Measurements from ENCODE around the gene ALLC. TPM values are rescaled to one million over a fixed set of nuclear protein-coding genes. Genes with fewer than 3 reads are reported as not detected.
"Not testable (repeated sequence)": the region's sequence is repeated elsewhere in the genome, so short reads cannot be mapped to it uniquely, and the experiment has no call there.

ALLC gene
- total and polyA plus RNA-seq, 7 donors: not detected

- ATAC-seq (no peak), DNase-seq (no peak)
- Histone ChIP-seq H3K36me3 (ENCODE audit: insufficient read depth in 1 of 2, low read depth in 1 of 2) (no peaks in the 10 kb centered on the region), H3K9me3 (no peaks in the 10 kb centered on the region), H3K27me3 (ENCODE audit: insufficient read depth in 3 of 3, low read length in 2 of 3) (peaks cover 0 to 7% (median 2%) of the 10 kb centered on the region in 3 donors), H3K4me1 (no peaks in the 10 kb centered on the region), H3K4me3 (no peak overlapping the region), H3K27ac (no peak overlapping the region)
- TF ChIP-seq CTCF (IDR thresholded peaks at IDR 0.05): no peak
- WGBS, 3 donors: 80 to 87% (median 81%) methylated on average over 11 of the region's 11 CpGs
- intact Hi-C loops (cut with DNase I): no loop called here
Measured at GRCh38 chr2:3611589-3611988, 46.4 kb upstream of the ALLC start.

- H3K27ac ChIP-seq: no peak overlapping the region
- WGBS, 3 donors: 82 to 88% (median 84%) methylated on average over 27 to 29 of the region's 29 CpGs
- no peak for TF ChIP-seq CTCF (IDR thresholded peaks at IDR 0.05)
- no peaks in the 10 kb centered on the region for H3K9me3 ChIP-seq
- ATAC-seq (no peak), DNase-seq (peak in 1 of 2 donors; percentile 28)
- no peak overlapping the region for H3K4me3 ChIP-seq
- no peaks in the 10 kb centered on the region for H3K36me3 ChIP-seq (ENCODE audit: insufficient read depth in 1 of 2, low read depth in 1 of 2)
- H3K4me1 ChIP-seq: no peaks in the 10 kb centered on the region
- intact Hi-C loops (cut with DNase I): no loop called here
- H3K27me3 ChIP-seq (ENCODE audit: insufficient read depth in 3 of 3, low read length in 2 of 3): peaks cover 0 to 7% (median 0%) of the 10 kb centered on the region in 3 donors
Measured at GRCh38 chr2:3612639-3613523, 45.1 kb upstream of the ALLC start.

- Histone ChIP-seq H3K36me3 (ENCODE audit: insufficient read depth in 1 of 2, low read depth in 1 of 2) (no peaks in the 10 kb centered on the region), H3K27me3 (ENCODE audit: insufficient read depth in 3 of 3, low read length in 2 of 3) (peaks cover 0 to 7% (median 0%) of the 10 kb centered on the region in 3 donors), H3K27ac (no peak overlapping the region), H3K4me3 (no peak overlapping the region), H3K4me1 (no peaks in the 10 kb centered on the region), H3K9me3 (no peaks in the 10 kb centered on the region)
- WGBS, 3 donors: 91 to 96% (median 95%) methylated on average over 12 of the region's 12 CpGs
- intact Hi-C loops (cut with DNase I): no loop called here
- peak in 1 of 2 donors; percentile 19 for DNase-seq
- no peak for TF ChIP-seq CTCF (IDR thresholded peaks at IDR 0.05)
- ATAC-seq: no peak
Measured at GRCh38 chr2:3613524-3613905, 44.5 kb upstream of the ALLC start.

- H3K27ac ChIP-seq; H3K4me3 ChIP-seq; intact Hi-C loops (cut with DNase I); ATAC-seq; H3K9me3 ChIP-seq; H3K36me3 ChIP-seq (ENCODE audit: insufficient read depth in 1 of 2, low read depth in 1 of 2); H3K27me3 ChIP-seq (ENCODE audit: insufficient read depth in 3 of 3, low read length in 2 of 3); DNase-seq; H3K4me1 ChIP-seq: not testable (repeated sequence)
- 66 to 80% (median 79%) methylated on average over 2 of the region's 2 CpGs for WGBS, 3 donors
Measured at GRCh38 chr2:3614743-3615142, 43.3 kb upstream of the ALLC start.

- H3K27ac ChIP-seq; intact Hi-C loops (cut with DNase I); H3K9me3 ChIP-seq; H3K4me3 ChIP-seq; H3K4me1 ChIP-seq; H3K27me3 ChIP-seq (ENCODE audit: insufficient read depth in 3 of 3, low read length in 2 of 3); ATAC-seq; H3K36me3 ChIP-seq (ENCODE audit: insufficient read depth in 1 of 2, low read depth in 1 of 2): not testable (repeated sequence)
- DNase-seq: peak in 1 of 2 donors; percentile 32
- 94 to 95% (median 95%) methylated on average over 29 to 46 of the region's 46 CpGs for WGBS, 3 donors
Measured at GRCh38 chr2:3615541-3616200, 42.3 kb upstream of the ALLC start.

- DNase-seq: peak in 1 of 2 donors; percentile 9
Measured at GRCh38 chr2:3616435-3617197, 41.4 kb upstream of the ALLC start.

More at GRCh38 chr2:3616435-3617197, 41.4 kb upstream of the ALLC start:
- intact Hi-C loops (cut with DNase I); H3K27ac ChIP-seq; H3K9me3 ChIP-seq; ATAC-seq; H3K27me3 ChIP-seq (ENCODE audit: insufficient read depth in 3 of 3, low read length in 2 of 3); H3K36me3 ChIP-seq (ENCODE audit: insufficient read depth in 1 of 2, low read depth in 1 of 2); H3K4me1 ChIP-seq; H3K4me3 ChIP-seq: not testable (repeated sequence)
- 93 to 95% (median 94%) methylated on average over 23 to 25 of the region's 25 CpGs for WGBS, 3 donors

All from psoas muscle (tissue), 8 donors.